SK-N-SH (cell line): ENCODE results near the gene TMUB1. TPM values are rescaled to one million over a fixed set of nuclear protein-coding genes. Genes with fewer than 3 reads are reported as not detected.

Source experiments
- CTCF ChIA-PET: fragments of 300-600, 350-600 bp; formaldehyde crosslinking; extraction: SDS; loops from one replicate; lab custom pipeline; 2021; lab: Yijun Ruan, JAX
- POLR2A ChIA-PET: fragments of 350-600 bp; sonication (Branson Sonifier 250); formaldehyde crosslinking; extraction: SDS; loops from one replicate; lab custom pipeline; 2020; ENCODE audit warnings: antibody characterized with exemption, inconsistent platforms; lab: Yijun Ruan, JAX
- DNase-seq: peaks from one replicate; pipeline ENCODE4 v3.0.0; 2012
- H2AFZ ChIP-seq: fragments of 200-600 bp; sonication (generic); 2 replicates; pipeline ENCODE4 v1.8.1; 2016; ENCODE audit warnings: antibody characterized with exemption, mild to moderate bottlenecking, low read depth
- H3F3A ChIP-seq: fragments of 200-600 bp; sonication (generic); replicated peaks from 2 replicates; pipeline ENCODE3; 2016; ENCODE audit warnings: antibody characterized with exemption, mild to moderate bottlenecking; ENCODE audit not compliant: insufficient read depth
- H3K27ac ChIP-seq, 2 experiments: fragments of 200-500 bp in 1 of 2; fragments of 200-600 bp in 1 of 2; sonication (Bioruptor generic) in 1 of 2; sonication (generic), shearing (Covaris generic) in 1 of 2; 2 replicates each; pipeline versions ENCODE4 v1.5.1 to v1.6.1; 2014 to 2016; ENCODE audit warnings: low read depth in 2 of 2, inconsistent platforms in 1 of 2, low read length in 1 of 2, mild to moderate bottlenecking in 1 of 2, mixed read lengths in 1 of 2
- H3K27me3 ChIP-seq: fragments of 200-600 bp; sonication (generic), shearing (Covaris generic); 2 replicates; pipeline ENCODE4 v1.6.1; 2016; ENCODE audit warnings: mixed run types; ENCODE audit not compliant: insufficient read depth
- H3K36me3 ChIP-seq, 2 experiments: fragments of 200-500 bp in 1 of 2; fragments of 200-600 bp in 1 of 2; sonication (Bioruptor generic) in 1 of 2; sonication (generic) in 1 of 2; replicated peaks in 1 of 2; 2 replicates each; pipeline versions ENCODE3 to v1.5.1; 2014 to 2016; ENCODE audit warnings: low read length in 1 of 2, mild to moderate bottlenecking in 1 of 2; ENCODE audit not compliant: insufficient read depth in 2 of 2, control insufficient read depth in 1 of 2
- H3K4me1 ChIP-seq, 2 experiments: fragments of 200-500 bp in 1 of 2; fragments of 200-600 bp in 1 of 2; sonication (Bioruptor generic) in 1 of 2; sonication (generic), shearing (Covaris generic) in 1 of 2; 2 replicates each; pipeline versions ENCODE4 v1.5.1 to v1.6.1; 2014 to 2016; ENCODE audit warnings: low read depth in 1 of 2, low read length in 1 of 2, mixed run types in 1 of 2; ENCODE audit not compliant: insufficient read depth in 2 of 2, control insufficient read depth in 1 of 2
- H3K4me2 ChIP-seq: fragments of 200-600 bp; sonication (generic), shearing (Covaris generic); 2 replicates; pipeline ENCODE4 v1.6.1; 2017; ENCODE audit warnings: mixed run types
- H3K4me3 ChIP-seq, 2 experiments: fragments of 200-500 bp in 1 of 2; fragments of 200-600 bp in 1 of 2; sonication (Bioruptor generic) in 1 of 2; sonication (generic), shearing (Covaris generic) in 1 of 2; 2 replicates each; pipeline versions ENCODE4 v1.5.1 to v1.8.1; 2014 to 2016; ENCODE audit warnings: low read depth in 2 of 2, inconsistent platforms in 1 of 2, low read length in 1 of 2, mild to moderate bottlenecking in 1 of 2, mixed read lengths in 1 of 2, moderate library complexity in 1 of 2
- H3K79me2 ChIP-seq: fragments of 200-600 bp; sonication (generic); 2 replicates; pipeline ENCODE4 v1.8.1; 2017; ENCODE audit warnings: mild to moderate bottlenecking; ENCODE audit not compliant: insufficient read depth
- H3K9ac ChIP-seq: fragments of 200-600 bp; sonication (generic); 2 replicates; pipeline ENCODE4 v1.6.1; 2017; ENCODE audit warnings: mixed run types
- H3K9me2 ChIP-seq: fragments of 200-600 bp; sonication (generic); 2 replicates; pipeline ENCODE4 v1.6.1; 2017; ENCODE audit warnings: mixed run types
- H3K9me3 ChIP-seq: fragments of 200-600 bp; sonication (generic); 2 replicates; pipeline ENCODE4 v1.6.1; 2017; ENCODE audit warnings: mixed run types, mild to moderate bottlenecking, moderate library complexity
- H4K20me1 ChIP-seq: fragments of 200-600 bp; sonication (generic); 2 replicates; pipeline ENCODE4 v1.6.1; 2017; ENCODE audit warnings: mild to moderate bottlenecking, mixed run types; ENCODE audit not compliant: insufficient read depth
- CHD2 ChIP-seq: fragments of 150-350 bp; IDR thresholded peaks from 2 replicates; pipeline ENCODE4 v1.6.1; 2018; ENCODE audit warnings: low read length; ENCODE audit not compliant: partially characterized antibody
- EZH2phosphoT487 ChIP-seq: fragments of 200-600 bp; sonication (generic); IDR thresholded peaks from 2 replicates; pipeline ENCODE4 v1.6.1; 2017; ENCODE audit warnings: low read depth, mixed run types, mild to moderate bottlenecking, antibody characterized with exemption, moderate library complexity, borderline replicate concordance
- FOSL2 ChIP-seq: IDR thresholded peaks from 2 replicates; pipeline ENCODE4 v1.4.0; 2012; ENCODE audit warnings: low read depth, mild to moderate bottlenecking, moderate library complexity, borderline replicate concordance
- GABPA ChIP-seq: IDR thresholded peaks from 2 replicates; pipeline ENCODE4 v1.4.0; 2012; ENCODE audit warnings: low read depth, mild to moderate bottlenecking
- JUND ChIP-seq: IDR thresholded peaks from 2 replicates; pipeline ENCODE4 v1.4.0; 2012
- MEF2A ChIP-seq: IDR thresholded peaks from 2 replicates; pipeline ENCODE4 v1.4.0; 2012; ENCODE audit warnings: low read depth, borderline replicate concordance
- MXI1 ChIP-seq: IDR thresholded peaks from 2 replicates; pipeline ENCODE4 v1.6.1; 2012; ENCODE audit warnings: mild to moderate bottlenecking, low read depth, low read length, improper control_type of control experiment
- NFIC ChIP-seq: IDR thresholded peaks from 2 replicates; pipeline ENCODE4 v1.4.0; 2012; ENCODE audit warnings: borderline replicate concordance
- POLR2AphosphoS5 ChIP-seq: IDR thresholded peaks from 2 replicates; pipeline ENCODE4 v1.6.1; 2012; ENCODE audit warnings: low read depth, low read length
- RAD21 ChIP-seq: IDR thresholded peaks from 2 replicates; pipeline ENCODE4 v1.6.1; 2012; ENCODE audit warnings: mild to moderate bottlenecking, low read length
- RCOR1 ChIP-seq: fragments of 150-350 bp; IDR thresholded peaks from 2 replicates; pipeline ENCODE4 v1.6.1; 2017; ENCODE audit warnings: antibody characterized with exemption, low read length
- RXRA ChIP-seq: IDR thresholded peaks from 2 replicates; pipeline ENCODE4 v1.4.0; 2012; ENCODE audit warnings: low read depth, mild to moderate bottlenecking, borderline replicate concordance
- SMC3 ChIP-seq: IDR thresholded peaks from 2 replicates; pipeline ENCODE4 v1.6.1; 2012; ENCODE audit warnings: low read depth, low read length, improper control_type of control experiment
- TCF12 ChIP-seq: IDR thresholded peaks from 2 replicates; pipeline ENCODE4 v1.4.0; 2012
- TEAD4 ChIP-seq: IDR thresholded peaks from 2 replicates; pipeline ENCODE4 v1.4.0; 2012; ENCODE audit warnings: mild to moderate bottlenecking, borderline replicate concordance; ENCODE audit not compliant: insufficient read depth
- YY1 ChIP-seq: IDR thresholded peaks from 2 replicates; pipeline ENCODE4 v1.4.0; 2012; ENCODE audit warnings: low read depth, mild to moderate bottlenecking
- WGBS: methylation state at CpG from one replicate; pipeline ENCODE4 v1.1.6; 2017; ENCODE audit warnings: low lambda C conversion rate; 5-methylcytosine and 5-hydroxymethylcytosine counted together
- polyA plus RNA-seq, 3 experiments: library from polyadenylated mRNA; depleted of rRNA; stranded (reverse); fragments of >200 nt; gene quantifications; 2 replicates each; pipeline ENCODE4 v1.2.3, GENCODE V29; 2012
- TF ChIP-seq, protein P1 (sequence below): fragments of 200-600 bp; sonication (generic); IDR thresholded peaks from 2 replicates; pipeline ENCODE4 v1.6.1; 2017; ENCODE audit warnings: antibody characterized with exemption, mild to moderate bottlenecking, moderate library complexity
- TF ChIP-seq, protein P2 (sequence below): IDR thresholded peaks from 2 replicates; pipeline ENCODE4 v1.4.0; 2012; ENCODE audit warnings: low read depth, borderline replicate concordance
- TF ChIP-seq, protein P3 (sequence below): IDR thresholded peaks from 2 replicates; pipeline ENCODE4; 2012
- TF ChIP-seq, protein P4 (sequence below): IDR thresholded peaks from 2 replicates; pipeline ENCODE4 v1.4.0; 2012; ENCODE audit warnings: low read depth
- TF ChIP-seq, protein P5 (sequence below): IDR thresholded peaks from 2 replicates; pipeline ENCODE4 v1.4.0; 2012; ENCODE audit warnings: low read depth, borderline replicate concordance

The TMUB1 gene
- polyA plus RNA-seq, 1 of the 3 experiments (the other 2 are of a cell fraction) = 60.6 TPM

DNA sequence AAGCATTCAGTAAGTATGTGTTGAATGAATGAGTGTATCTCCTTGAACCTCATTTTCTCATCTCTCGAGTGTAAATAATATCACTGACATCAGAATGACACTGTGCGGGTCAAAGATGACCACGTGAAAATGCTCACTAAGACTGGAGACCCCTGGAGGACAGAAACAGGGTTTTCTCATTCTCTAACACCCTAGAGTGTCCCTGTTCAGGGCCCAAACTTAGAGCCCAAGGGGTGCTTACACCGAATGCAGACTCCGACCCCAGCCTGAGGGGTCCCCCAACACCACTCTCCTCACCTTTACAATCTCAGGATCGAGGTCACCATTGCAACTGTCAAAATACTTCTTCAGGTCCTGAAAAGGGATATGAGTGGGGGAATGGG is 27.0 kb downstream of the TMUB1 start:
- Histone ChIP-seq H3K4me3 (peak overlapping the region; percentile 66 to 99; a peak in 2 of 4 replicates), H3K4me2 (peak overlapping the region; percentile 85)
- POLR2A ChIA-PET = no interaction called here
- TF ChIP-seq RCOR1 = no peak
- TF ChIP-seq, protein P1, sequence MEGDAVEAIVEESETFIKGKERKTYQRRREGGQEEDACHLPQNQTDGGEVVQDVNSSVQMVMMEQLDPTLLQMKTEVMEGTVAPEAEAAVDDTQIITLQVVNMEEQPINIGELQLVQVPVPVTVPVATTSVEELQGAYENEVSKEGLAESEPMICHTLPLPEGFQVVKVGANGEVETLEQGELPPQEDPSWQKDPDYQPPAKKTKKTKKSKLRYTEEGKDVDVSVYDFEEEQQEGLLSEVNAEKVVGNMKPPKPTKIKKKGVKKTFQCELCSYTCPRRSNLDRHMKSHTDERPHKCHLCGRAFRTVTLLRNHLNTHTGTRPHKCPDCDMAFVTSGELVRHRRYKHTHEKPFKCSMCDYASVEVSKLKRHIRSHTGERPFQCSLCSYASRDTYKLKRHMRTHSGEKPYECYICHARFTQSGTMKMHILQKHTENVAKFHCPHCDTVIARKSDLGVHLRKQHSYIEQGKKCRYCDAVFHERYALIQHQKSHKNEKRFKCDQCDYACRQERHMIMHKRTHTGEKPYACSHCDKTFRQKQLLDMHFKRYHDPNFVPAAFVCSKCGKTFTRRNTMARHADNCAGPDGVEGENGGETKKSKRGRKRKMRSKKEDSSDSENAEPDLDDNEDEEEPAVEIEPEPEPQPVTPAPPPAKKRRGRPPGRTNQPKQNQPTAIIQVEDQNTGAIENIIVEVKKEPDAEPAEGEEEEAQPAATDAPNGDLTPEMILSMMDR = peak; percentile 23
- TF ChIP-seq, protein P2, sequence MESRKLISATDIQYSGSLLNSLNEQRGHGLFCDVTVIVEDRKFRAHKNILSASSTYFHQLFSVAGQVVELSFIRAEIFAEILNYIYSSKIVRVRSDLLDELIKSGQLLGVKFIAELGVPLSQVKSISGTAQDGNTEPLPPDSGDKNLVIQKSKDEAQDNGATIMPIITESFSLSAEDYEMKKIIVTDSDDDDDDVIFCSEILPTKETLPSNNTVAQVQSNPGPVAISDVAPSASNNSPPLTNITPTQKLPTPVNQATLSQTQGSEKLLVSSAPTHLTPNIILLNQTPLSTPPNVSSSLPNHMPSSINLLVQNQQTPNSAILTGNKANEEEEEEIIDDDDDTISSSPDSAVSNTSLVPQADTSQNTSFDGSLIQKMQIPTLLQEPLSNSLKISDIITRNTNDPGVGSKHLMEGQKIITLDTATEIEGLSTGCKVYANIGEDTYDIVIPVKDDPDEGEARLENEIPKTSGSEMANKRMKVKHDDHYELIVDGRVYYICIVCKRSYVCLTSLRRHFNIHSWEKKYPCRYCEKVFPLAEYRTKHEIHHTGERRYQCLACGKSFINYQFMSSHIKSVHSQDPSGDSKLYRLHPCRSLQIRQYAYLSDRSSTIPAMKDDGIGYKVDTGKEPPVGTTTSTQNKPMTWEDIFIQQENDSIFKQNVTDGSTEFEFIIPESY = no peak
- TF ChIP-seq MXI1 = 0 out of 2 replicates have a peak, but pooled peaks have one; percentile 9
- no peak for TF ChIP-seq MEF2A
- TF ChIP-seq, all 33 proteins: peak for 2
- Histone ChIP-seq H4K20me1 (peaks cover 8% of the 10 kb centered on the region), H3K9me3 (no peaks in the 10 kb centered on the region), H3K36me3 (peaks cover 3 to 40% of the 10 kb centered on the region in 2 experiments), H3K79me2 (peaks cover 38% of the 10 kb centered on the region), H3F3A (peaks cover 3% of the 10 kb centered on the region), H3K27ac (no peak overlapping the region), H3K9ac (peak overlapping the region; percentile 68; the same call in 1 of the 2 replicates), H3K4me1 (peaks cover 20 to 40% of the 10 kb centered on the region in 2 experiments), H3K27me3 (no peaks in the 10 kb centered on the region), H2AFZ (no peak overlapping the region), H3K9me2 (no peaks in the 10 kb centered on the region)
- CTCF ChIA-PET = interaction anchor here (1.0 to 12.2 kb wide), 8 partner anchors 10 to 54 kb away, joined by 3 to 126 read pairs (median 8); partner anchors contain the start of gene ABCB8
- DNase-seq = no peak
- 91% methylated on average over 6 of the region's 6 CpGs for WGBS

DNA sequence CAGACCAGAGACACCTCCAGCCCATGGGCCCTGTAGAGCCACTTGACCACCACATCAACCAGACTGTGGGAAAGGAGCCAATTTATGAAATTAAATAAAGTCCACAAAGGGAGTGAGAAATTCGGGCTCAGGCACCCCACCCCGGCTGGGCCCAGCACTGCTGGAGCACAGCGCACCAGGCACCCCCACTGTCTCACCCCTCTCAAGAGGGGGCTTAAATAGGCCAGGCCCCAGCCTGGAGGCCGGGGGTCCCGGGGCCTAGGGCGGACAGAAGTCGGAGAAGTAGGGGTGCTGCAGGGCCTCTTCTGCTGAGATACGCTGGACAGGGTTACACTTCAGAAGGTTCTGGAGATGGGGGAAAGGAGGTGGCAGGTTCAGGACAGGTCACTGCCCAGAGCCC is 29.5 kb downstream of the TMUB1 start:
- Histone ChIP-seq H3K9ac (no peak overlapping the region), H3K36me3 (peaks cover 3 to 40% of the 10 kb centered on the region in 2 experiments), H3K27me3 (no peaks in the 10 kb centered on the region), H3F3A (peaks cover 3% of the 10 kb centered on the region), H3K4me1 (peaks cover 10 to 25% of the 10 kb centered on the region in 2 experiments; a peak in 3 of 4 replicates), H3K9me3 (no peaks in the 10 kb centered on the region), H3K9me2 (no peaks in the 10 kb centered on the region), H2AFZ (no peak overlapping the region), H3K4me3 (no peak overlapping the region), H3K4me2 (no peak overlapping the region), H3K79me2 (peaks cover 19% of the 10 kb centered on the region), H4K20me1 (no peaks in the 10 kb centered on the region), H3K27ac (no peak overlapping the region)
- TF ChIP-seq POLR2AphosphoS5 = no peak
- no peak for TF ChIP-seq SMC3
- TF ChIP-seq YY1 = no peak
- TF ChIP-seq, protein P3, sequence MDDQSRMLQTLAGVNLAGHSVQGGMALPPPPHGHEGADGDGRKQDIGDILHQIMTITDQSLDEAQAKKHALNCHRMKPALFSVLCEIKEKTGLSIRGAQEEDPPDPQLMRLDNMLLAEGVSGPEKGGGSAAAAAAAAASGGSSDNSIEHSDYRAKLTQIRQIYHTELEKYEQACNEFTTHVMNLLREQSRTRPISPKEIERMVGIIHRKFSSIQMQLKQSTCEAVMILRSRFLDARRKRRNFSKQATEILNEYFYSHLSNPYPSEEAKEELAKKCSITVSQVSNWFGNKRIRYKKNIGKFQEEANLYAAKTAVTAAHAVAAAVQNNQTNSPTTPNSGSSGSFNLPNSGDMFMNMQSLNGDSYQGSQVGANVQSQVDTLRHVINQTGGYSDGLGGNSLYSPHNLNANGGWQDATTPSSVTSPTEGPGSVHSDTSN = no peak
- TF ChIP-seq EZH2phosphoT487 = no peak
- no peak for TF ChIP-seq TEAD4
- no peak for TF ChIP-seq NFIC
- TF ChIP-seq, protein P4, sequence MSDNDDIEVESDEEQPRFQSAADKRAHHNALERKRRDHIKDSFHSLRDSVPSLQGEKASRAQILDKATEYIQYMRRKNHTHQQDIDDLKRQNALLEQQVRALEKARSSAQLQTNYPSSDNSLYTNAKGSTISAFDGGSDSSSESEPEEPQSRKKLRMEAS = no peak
- TF ChIP-seq RAD21 = no peak
- TF ChIP-seq RXRA = no peak
- no peak for TF ChIP-seq TCF12
- TF ChIP-seq FOSL2 = no peak
- no peak for TF ChIP-seq JUND
- TF ChIP-seq, protein P5, sequence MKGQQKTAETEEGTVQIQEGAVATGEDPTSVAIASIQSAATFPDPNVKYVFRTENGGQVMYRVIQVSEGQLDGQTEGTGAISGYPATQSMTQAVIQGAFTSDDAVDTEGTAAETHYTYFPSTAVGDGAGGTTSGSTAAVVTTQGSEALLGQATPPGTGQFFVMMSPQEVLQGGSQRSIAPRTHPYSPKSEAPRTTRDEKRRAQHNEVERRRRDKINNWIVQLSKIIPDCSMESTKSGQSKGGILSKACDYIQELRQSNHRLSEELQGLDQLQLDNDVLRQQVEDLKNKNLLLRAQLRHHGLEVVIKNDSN = no peak
- no peak for TF ChIP-seq GABPA
- TF ChIP-seq, protein P2 = no peak
- no peak for TF ChIP-seq RCOR1
- no peak for TF ChIP-seq CHD2
- WGBS = 83% methylated on average over 6 of the region's 8 CpGs
- DNase-seq = no peak
- CTCF ChIA-PET = interaction anchor here (0.7 to 2.4 kb wide), 2 partner anchors 14 to 24 kb away, joined by 3 to 14 read pairs; partner anchors contain the start of gene ABCB8
- POLR2A ChIA-PET = interaction anchor here (1.0 kb wide), 1 partner anchor 27 kb away, joined by 3 read pairs; the partner anchor contains the start of gene FASTK
